NCI-H82 treated with DMSO at 0.1 percent for 48 hours (cell line): Measurements from ENCODE around the gene NOL4L.

Experiments used
- DNase-seq: peaks from one replicate; lab custom pipeline; 2025; ENCODE audit not compliant: unreplicated experiment; lab: John Stamatoyannopoulos, UW

NOL4L gene

GRCh38 chr20:32448306-32449056, 136.7 kb downstream of the NOL4L start:
- no peak for DNase-seq

DNA sequence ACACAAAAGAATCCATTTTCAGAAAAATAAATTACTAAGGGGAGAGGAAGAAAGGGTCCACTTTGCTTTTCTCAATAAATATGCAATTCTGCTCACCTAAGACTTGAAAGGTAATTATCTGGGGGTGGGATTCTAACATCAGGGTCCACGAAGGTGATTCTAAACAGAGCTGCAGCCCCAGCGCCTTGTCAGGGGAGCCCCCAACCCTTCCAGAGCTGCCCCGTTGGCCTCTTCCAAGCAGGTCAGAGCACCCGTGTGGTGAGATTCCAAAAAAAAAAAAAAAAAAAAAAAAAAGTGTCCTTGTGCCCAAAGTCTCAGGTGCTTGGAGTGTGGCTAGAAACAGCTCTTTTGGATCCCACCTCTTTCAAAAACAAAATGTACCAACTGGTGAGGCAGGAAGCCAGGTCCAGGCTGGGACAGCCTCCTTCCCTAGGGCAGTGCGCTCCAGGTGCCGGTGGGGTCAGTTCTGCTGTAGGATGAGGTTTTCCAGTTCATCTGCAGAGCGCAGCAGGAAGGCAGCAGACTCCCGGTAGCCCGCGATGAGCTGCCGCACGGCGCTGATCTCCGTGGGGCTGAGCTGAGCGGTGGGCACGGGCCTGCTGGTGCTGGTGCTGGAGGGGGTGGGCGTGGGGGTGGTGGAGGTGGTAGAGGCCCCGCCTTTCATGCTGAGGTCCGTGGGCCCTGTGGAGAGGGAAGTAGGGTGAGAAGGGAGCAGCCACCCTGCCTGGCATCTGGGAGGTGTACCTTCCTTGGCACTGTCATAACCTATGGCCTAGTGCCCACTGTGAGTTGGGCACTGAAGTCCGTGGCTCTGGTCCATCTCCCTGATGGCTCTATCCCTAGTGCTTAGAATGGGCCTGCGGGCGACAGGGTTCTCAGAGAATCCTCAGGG, 137.8 kb downstream of the NOL4L start:
- DNase-seq, result no peak

- no peak for DNase-seq
These were observed 138.6 kb downstream of the NOL4L start for GRCh38 chr20:32446301-32447100.

- no peak for DNase-seq
These were observed 139.4 kb downstream of the NOL4L start for GRCh38 chr20:32445539-32446273.

- no peak for DNase-seq
These were observed 140.5 kb downstream of the NOL4L start for GRCh38 chr20:32444474-32445220.

DNA sequence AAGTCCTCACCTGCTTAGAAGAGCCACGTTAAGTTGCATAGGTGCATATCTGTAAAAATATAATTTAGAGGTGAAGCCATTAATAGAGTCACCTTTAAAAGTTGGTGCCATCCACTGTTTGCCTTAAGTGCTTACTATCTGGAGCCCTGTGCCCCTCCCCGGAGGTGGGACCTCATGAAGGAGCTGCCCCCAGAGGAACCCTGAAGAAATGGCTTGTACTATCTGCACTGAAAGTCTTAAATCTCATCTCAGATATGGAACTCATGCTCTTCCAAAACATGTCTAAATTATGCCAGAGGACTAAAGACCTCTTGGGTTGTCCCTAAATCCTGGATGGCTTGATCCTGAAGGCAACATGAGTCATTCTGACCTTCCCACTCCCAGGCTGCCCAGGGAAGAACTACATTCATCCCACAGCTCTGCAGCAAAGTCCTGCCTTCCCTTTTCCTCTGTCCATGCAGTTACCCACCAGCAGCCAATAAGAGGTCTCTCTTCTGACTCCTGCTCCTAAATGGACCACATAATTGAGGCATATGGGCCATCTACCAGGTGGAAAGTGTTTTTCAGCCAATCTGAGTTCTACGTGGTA, 141.7 kb downstream of the NOL4L start:
- DNase-seq, result no peak

DNA sequence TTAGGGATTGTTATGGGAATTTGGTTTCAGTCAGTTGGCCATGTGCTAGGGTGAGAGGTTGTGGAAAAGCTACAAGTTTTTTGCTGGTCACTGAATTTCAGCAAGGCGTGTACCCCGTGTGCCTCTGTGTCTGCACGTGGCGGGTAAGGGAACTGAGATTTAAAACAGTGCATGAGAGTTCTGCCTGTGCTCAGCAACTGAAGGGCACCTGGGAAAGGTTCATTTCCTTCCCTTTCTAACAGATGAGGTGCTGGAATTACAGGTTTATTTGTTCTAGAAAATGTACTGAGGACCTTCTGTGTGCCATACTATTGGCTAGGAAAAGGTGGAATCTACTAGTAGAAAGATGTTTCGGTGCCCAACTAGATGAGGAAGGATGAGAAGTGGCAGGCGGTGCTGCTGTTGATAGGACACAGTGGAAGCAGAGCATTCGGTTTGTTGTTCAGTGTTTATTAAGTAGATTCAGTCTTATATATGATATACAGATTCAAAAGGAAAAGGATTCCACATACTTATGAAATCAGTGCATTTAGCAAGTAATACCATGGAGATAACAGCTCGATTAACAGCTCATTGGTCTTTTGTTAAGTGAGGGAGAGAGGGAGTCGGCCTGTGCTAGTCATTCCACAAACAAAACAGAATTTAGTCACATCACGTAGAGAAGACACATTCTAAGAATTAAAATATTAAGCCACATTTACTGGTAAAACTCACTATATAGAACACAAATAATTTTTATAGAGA, 142.3 kb downstream of the NOL4L start:
- DNase-seq, result no peak

DNA sequence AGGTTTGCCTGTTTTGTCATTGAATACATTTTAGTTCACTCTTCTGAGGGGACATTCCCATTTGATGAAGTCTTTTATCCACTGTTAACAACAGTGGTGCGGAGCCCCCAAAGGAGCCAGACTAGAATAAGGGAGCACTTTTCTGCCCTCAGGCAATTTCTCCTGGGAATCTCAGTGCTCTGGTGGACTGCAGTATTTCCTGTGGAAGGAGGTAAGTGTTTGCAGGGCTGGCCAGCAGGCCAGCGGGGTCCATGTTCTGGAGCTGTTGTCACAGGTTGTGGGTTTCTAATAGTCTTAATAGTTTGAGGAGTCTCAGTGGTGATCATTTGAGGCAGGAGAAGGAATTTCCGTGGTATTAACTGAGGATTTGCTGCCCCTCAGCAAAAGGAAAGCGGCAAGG, 143.5 kb downstream of the NOL4L start:
- no peak for DNase-seq

DNA sequence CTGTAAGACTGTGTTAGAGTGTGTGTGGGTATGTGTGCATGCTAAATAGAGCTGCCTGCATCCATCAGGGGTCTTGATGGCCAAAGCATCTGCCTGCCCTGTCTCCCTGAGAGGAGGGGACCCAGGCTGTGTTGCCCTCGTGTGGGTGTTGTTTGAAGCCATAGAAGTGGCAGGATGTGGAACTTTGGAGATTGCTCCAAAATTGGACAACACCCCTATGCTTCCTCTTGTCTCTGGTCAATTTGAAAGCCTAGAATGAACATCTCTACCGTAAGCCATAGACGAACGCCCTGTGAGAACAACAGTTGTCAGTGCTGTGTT, 144.4 kb downstream of the NOL4L start:
- DNase-seq, result no peak

DNA sequence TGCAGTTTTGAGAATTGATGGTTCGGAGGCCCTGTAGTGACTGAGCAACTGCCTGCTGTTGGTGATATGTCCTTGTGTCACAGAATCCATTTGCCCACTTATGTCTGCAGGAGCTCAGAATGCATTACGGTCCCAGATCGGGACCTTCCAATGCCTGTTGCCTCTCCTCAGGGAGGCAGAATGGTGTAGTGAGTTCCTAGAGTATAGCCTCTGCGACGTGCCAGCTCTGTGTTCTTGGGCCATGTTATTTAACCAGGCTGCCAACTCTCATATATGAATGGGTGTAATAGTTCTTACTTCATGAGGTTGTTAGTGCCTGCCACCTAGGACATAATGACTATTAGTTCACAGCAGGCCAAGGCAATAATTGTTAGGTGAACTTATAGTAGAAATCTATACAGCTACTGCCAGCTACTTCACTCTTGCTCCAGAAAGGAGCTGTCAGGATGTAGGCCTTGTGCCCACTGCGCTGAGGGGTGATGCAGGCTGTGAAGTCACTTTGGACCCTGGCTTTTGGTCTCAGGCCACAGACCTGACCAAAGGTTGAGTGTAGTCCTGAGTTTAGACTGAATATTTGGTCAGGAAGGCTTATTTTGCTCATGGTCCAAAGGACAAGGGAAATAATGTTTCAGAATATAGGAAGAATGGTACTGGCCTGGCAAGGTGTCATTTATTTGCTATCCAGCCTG, 144.9 kb downstream of the NOL4L start:
- DNase-seq, result no peak

DNA sequence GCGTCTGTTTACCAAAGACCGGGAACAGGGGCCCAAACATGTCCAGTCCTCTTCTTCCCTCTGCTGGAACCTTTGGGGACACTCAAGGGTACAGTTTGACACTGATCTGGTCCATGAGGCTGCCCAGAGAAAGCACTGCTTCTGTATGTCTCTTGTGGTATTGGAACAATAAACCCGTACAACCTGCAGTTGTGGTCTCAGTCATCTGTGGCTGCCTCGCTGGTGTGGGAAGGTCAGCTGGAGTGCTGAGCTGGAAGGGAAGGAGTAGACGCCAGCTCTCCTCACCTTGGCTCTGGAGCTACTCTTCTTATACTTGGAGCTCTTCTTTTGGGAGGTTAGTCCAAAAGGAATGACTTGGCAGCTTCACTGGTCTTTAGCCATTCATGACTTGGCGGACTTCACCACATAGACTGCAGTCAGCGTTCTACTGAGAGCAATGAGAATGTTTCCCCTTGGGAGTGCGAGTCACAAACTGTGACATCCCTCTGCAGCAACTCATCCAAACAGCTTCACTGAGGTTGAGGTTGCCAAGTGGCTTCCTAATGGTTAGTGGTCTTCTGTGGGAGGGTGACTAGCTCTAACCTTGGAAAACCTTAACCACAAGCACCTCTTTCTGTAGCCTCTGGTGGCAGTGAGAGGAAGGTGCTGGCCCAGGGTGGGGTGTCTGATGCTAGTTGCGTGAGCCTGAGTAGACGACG, 145.9 kb downstream of the NOL4L start:
- DNase-seq, result no peak

GRCh38 chr20:32438331-32438858, 146.7 kb downstream of the NOL4L start:
- DNase-seq, result no peak

GRCh38 chr20:32437391-32438074, 147.6 kb downstream of the NOL4L start:
- no peak for DNase-seq

DNA sequence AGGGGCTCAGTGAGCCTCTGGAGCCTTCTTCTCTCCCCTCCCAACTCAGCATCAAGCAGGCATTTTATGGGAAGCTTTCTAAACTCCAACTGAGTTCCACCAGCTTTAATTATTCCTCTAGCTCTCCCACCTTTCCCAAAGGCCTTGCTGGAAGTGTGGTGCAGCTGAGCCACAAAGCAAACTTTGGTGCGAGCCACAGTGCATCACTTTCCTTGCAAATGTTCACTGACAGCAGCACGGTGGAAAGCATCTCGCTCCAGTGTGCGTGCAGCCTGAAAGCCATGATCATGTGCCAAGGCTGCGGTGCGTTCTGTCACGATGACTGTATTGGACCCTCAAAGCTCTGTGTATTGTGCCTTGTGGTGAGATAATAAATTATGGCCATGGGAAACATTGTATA, 148.2 kb downstream of the NOL4L start:
- no peak for DNase-seq

DNA sequence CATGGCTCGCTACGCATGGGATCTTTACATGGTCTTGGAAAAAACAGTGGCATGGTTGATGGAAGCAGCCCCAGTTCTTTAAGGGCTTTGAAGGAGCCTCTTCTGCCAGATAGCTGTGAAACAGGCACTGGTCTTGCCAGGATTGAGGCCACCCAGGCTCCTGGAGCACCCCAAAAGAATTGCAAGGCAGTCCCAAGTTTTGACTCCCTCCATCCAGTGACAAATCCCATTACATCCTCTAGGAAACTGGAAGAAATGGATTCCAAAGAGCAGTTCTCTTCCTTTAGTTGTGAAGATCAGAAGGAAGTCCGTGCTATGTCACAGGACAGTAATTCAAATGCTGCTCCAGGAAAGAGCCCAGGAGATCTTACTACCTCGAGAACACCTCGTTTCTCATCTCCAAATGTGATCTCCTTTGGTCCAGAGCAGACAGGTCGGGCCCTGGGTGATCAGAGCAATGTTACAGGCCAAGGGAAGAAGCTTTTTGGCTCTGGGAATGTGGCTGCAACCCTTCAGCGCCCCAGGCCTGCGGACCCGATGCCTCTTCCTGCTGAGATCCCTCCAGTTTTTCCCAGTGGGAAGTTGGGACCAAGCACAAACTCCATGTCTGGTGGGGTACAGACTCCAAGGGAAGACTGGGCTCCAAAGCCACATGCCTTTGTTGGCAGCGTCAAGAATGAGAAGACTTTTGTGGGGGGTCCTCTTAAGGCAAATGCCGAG, 148.8 kb downstream of the NOL4L start:
- no peak for DNase-seq

- no peak for DNase-seq
These were observed 149.6 kb downstream of the NOL4L start for GRCh38 chr20:32435449-32436107.
